ENCODE measurements around the gene CTU1.

Gene CTU1

DNA sequence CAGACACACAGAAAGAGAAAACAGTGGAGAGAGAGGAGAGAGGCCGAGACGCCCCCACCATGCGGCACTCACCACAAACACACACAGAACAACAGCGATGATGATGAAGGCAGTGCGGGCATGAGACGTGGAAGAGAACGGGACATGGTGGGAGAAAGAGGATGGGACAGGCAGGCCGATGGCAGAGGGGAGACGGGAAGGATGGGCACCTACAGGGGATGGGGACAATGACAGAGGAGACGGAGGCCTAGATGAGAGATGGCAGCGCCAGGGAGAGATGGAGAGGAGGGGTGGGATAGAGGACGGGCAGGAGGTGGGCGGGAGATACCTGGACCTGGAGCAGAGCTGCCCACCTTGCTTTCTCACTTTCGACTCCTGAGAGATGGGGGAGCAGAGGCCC is 24.4 kb downstream of the CTU1 start:
- TF ChIP-seq, protein P1, sequence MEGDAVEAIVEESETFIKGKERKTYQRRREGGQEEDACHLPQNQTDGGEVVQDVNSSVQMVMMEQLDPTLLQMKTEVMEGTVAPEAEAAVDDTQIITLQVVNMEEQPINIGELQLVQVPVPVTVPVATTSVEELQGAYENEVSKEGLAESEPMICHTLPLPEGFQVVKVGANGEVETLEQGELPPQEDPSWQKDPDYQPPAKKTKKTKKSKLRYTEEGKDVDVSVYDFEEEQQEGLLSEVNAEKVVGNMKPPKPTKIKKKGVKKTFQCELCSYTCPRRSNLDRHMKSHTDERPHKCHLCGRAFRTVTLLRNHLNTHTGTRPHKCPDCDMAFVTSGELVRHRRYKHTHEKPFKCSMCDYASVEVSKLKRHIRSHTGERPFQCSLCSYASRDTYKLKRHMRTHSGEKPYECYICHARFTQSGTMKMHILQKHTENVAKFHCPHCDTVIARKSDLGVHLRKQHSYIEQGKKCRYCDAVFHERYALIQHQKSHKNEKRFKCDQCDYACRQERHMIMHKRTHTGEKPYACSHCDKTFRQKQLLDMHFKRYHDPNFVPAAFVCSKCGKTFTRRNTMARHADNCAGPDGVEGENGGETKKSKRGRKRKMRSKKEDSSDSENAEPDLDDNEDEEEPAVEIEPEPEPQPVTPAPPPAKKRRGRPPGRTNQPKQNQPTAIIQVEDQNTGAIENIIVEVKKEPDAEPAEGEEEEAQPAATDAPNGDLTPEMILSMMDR (IDR thresholded peaks at IDR 0.05; ENCODE audit: control extremely low read depth, extremely low read depth, low read depth, missing control alignments): no peak
- ChIA-PET CTCF (no interaction called here), POLR2A (no interaction called here)
- no peak for DNase-seq (ENCODE audit: extremely low spot score)

DNA sequence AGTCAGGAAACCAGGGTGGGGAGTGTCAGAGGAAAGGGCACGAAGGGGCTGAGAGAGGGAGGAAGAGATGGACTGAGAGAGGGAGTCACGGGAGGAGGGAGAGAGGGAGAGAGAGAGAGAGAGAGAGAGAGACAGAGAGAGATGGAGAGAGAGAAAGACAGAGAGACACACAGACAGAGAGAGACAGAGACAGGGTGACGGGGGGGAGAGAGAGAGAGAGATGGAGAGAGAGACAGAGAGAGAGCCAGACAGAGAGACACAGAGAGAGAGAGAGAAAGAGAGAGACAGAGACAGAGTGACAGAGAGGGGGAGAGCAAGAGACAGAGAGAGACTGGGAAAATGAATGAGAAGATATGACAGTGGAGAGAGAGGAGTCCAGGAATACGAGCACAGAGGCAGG is 25.0 kb downstream of the CTU1 start:
- no peak for DNase-seq (ENCODE audit: extremely low spot score)
- CTCF ChIA-PET: no interaction called here
- POLR2A ChIA-PET: no interaction called here
- TF ChIP-seq, protein P1 (IDR thresholded peaks at IDR 0.05; ENCODE audit: control extremely low read depth, extremely low read depth, low read depth, missing control alignments): no peak

DNA sequence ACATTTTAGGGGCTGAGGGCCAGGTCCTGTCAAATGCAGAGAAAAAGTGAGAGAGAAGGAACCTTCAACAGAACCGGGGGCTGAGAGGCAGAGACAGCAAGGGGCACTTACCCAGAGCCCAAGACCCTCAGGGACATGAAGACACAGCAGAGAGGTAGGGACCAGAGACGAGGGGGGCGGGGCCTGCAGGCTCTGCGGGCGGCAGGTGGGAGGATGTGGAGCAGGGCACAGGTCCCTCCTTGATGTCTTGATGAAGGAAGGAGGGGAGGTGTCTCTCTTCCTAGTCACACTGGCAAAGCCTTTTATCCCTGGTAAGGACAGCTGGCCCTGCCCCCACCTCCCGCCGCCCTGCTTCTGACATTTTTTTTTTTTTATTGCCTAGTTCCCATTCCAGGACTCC is 25.6 kb downstream of the CTU1 start, which contains the start of gene KLK14:
Gene KLK14 (minus strand): TSS at position 277 of the 400 bp plus-strand sequence. CDS start 273 bp downstream, at position 4.
- POLR2A ChIA-PET: no interaction called here
- CTCF ChIA-PET: no interaction called here
- no peak for DNase-seq (ENCODE audit: extremely low spot score)
- TF ChIP-seq, protein P1 (IDR thresholded peaks at IDR 0.05; ENCODE audit: control extremely low read depth, extremely low read depth, low read depth, missing control alignments): no peak

DNA sequence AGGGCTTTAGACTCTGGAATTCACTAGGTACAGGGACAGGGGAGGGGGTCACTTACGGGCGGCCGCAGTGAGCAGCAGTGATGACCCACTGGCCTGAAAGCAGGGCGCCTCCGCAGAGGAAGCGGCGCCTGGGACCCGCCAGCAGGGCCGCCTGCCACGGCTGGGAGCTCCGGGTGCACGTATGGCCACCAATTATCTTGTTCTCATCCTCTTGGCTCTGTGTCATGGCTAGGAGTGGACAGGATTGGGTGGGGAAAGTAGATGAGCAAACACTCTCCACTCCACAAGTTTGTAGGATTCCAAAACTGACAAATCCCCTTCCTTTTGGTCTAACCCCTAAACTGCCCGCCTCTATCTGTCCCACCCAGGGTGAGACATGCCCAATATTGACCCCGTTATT is 26.7 kb downstream of the CTU1 start:
- ChIA-PET CTCF (interaction anchor here (1.3 to 2.5 kb wide), 2 partner anchors 13 to 15 kb away, joined by 3 to 10 read pairs; no protein-coding TSS in a partner anchor), POLR2A (no interaction called here)
- TF ChIP-seq, protein P1 (IDR thresholded peaks at IDR 0.05; ENCODE audit: control extremely low read depth, extremely low read depth, low read depth, missing control alignments): no peak
- DNase-seq (ENCODE audit: extremely low spot score): no peak

DNA sequence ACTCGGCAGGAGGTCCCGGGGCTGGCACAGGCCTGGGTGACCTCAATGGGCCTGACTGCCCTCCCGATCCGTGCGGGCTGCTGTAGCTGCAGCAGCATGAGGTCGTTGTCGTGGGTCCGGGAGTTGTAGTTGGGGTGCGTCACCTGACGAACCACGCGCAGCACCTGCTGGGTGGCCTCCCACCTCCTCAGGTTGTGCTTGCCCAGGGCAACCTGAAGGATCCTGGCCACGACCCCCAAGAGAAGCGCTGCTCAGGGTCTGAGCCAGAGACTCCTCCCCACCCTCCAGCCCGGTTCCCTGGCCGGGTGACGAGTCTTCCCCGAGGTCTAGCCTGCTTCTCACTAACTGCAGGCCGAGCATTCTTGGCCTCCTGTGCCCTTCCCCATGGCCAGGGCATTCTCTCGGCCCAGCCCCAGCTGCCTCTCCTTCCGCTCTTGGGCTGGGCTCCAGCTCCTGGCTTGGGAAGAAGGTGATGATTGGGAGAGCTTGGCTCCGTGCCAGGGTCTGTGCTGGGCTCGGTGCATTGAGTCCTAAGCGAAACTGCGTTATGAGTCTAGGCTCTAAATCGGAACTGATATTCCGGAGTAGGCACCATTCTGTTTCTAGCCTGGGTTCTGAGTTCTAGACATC is 28.6 kb downstream of the CTU1 start:
- CTCF ChIA-PET: interaction anchor here (2.5 kb wide), 1 partner anchor 17 kb away, joined by 10 read pairs; no protein-coding TSS in a partner anchor
- TF ChIP-seq, protein P1 (IDR thresholded peaks at IDR 0.05; ENCODE audit: control extremely low read depth, extremely low read depth, low read depth, missing control alignments): no peak
- POLR2A ChIA-PET: no interaction called here
- DNase-seq (ENCODE audit: extremely low spot score): no peak

DNA sequence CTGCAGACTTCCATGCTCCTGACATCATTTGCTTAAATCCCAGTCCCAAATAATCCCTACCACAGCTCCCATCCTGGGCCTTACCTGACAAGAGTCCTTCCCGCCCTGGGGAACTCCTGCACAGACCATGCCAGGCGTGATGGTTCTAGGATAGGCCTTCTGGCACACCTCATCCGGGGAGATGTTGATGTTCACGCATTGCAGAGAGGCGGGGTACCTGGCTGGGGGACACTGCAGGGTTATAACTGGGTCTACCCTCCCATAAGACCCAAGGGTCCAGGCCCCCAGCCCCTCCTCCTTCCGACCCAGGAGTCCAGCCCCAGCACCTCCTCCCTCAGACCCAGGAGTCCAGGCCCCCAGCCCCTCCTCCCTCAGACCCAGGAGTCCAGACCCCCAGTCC is 29.5 kb downstream of the CTU1 start:
- ChIA-PET CTCF (no interaction called here), POLR2A (no interaction called here)
- no peak for DNase-seq (ENCODE audit: extremely low spot score)
- TF ChIP-seq, protein P1 (IDR thresholded peaks at IDR 0.05; ENCODE audit: control extremely low read depth, extremely low read depth, low read depth, missing control alignments): no peak

Data from GM10248 (cell line).